KMS-11 (cell line): ENCODE data around the gene RTN4R.

Source experiments
- H2AFZ ChIP-seq: fragments of 200-600 bp; sonication (generic); 2 replicates; pipeline ENCODE4 v1.6.1; 2016; ENCODE audit warnings: antibody characterized with exemption, mixed run types, low read depth
- H3K27ac ChIP-seq: fragments of 200-600 bp; sonication (generic); 2 replicates; pipeline ENCODE4 v1.6.1; 2016; ENCODE audit warnings: mild to moderate bottlenecking, mixed run types
- H3K27me3 ChIP-seq: fragments of 200-600 bp; sonication (generic); 2 replicates; pipeline ENCODE4 v1.6.1; 2017; ENCODE audit warnings: mild to moderate bottlenecking, low read depth, mixed run types, moderate library complexity; ENCODE audit not compliant: insufficient read depth
- H3K36me3 ChIP-seq: fragments of 200-600 bp; sonication (generic); 2 replicates; pipeline ENCODE4 v1.6.1; 2017; ENCODE audit warnings: mild to moderate bottlenecking, mixed run types; ENCODE audit not compliant: insufficient read depth
- H3K4me1 ChIP-seq: fragments of 200-600 bp; sonication (generic); 2 replicates; pipeline ENCODE4 v1.6.1; 2016; ENCODE audit warnings: mild to moderate bottlenecking, low read depth, mixed run types; ENCODE audit not compliant: poor library complexity, severe bottlenecking
- H3K4me2 ChIP-seq: fragments of 200-600 bp; sonication (generic); 2 replicates; pipeline ENCODE4 v1.7.0; 2016; ENCODE audit warnings: mild to moderate bottlenecking, mixed run types
- H3K4me3 ChIP-seq: fragments of 200-600 bp; sonication (generic); IDR thresholded peaks from 2 replicates; pipeline ENCODE4 v1.6.1; 2017; ENCODE audit warnings: low read depth, low read length, mixed read lengths; ENCODE audit not compliant: insufficient read depth
- H3K79me2 ChIP-seq: fragments of 200-600 bp; sonication (generic); 2 replicates; pipeline ENCODE4 v1.6.1; 2016; ENCODE audit warnings: low read depth, mixed run types; ENCODE audit not compliant: insufficient read depth
- H3K9ac ChIP-seq: fragments of 200-600 bp; sonication (generic); 2 replicates; pipeline ENCODE4 v1.6.1; 2016; ENCODE audit warnings: mild to moderate bottlenecking, mixed run types
- H4K20me1 ChIP-seq: fragments of 200-600 bp; sonication (generic); 2 replicates; pipeline ENCODE4 v1.6.1; 2016; ENCODE audit warnings: mild to moderate bottlenecking, mixed run types; ENCODE audit not compliant: insufficient read depth
- CTCF ChIP-seq: fragments of 200-600 bp; sonication (generic); conservative IDR thresholded peaks from 2 replicates; pipeline ENCODE4 v1.6.1; 2017; ENCODE audit warnings: low read depth, mild to moderate bottlenecking, antibody characterized with exemption, low read length, moderate library complexity, mixed read lengths

RTN4R gene

DNA sequence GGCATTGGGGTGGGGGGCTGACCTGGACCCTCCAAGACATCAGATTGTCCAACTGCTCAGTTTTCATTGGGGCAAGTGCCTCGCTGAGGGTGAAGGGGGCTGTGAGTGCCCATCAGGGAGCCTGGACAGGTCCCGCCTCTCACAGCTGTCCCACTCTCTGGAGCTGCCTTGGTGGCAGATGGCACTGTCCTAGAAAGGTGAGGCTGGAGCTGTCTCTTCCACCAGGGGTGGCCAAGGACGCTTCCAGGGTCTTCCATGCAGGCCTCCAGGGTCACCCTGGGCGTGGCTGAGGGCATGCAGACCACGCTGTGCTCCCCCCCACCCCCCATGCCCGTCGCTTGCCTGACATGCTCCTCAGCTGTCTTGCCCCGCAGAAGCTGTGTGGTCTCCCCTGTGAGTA is 63.8 kb downstream of the RTN4R start:
- H2AFZ ChIP-seq, result no peak overlapping the region

GRCh38 chr22:20203552-20204201 is 64.4 kb downstream of the RTN4R start:
- no peaks in the 10 kb centered on the region for H3K4me1 ChIP-seq
- no peak overlapping the region for H3K4me3 ChIP-seq
- no peak overlapping the region for H3K4me2 ChIP-seq
- no peak overlapping the region for H3K27ac ChIP-seq
- H2AFZ ChIP-seq, result no peak overlapping the region
- H4K20me1 ChIP-seq, result no peaks in the 10 kb centered on the region
- no peak for TF ChIP-seq CTCF
- H3K79me2 ChIP-seq, result no peaks in the 10 kb centered on the region
- no peaks in the 10 kb centered on the region for H3K36me3 ChIP-seq
- H3K27me3 ChIP-seq, result peaks cover 62% of the 10 kb centered on the region
- no peak overlapping the region for H3K9ac ChIP-seq

More for the DNA sequence above, 63.8 kb downstream of the RTN4R start:
- no peak overlapping the region for H3K9ac ChIP-seq
- no peak overlapping the region for H3K27ac ChIP-seq
- H3K4me1 ChIP-seq, result no peaks in the 10 kb centered on the region
- H3K4me3 ChIP-seq, result no peak overlapping the region
- TF ChIP-seq CTCF, result no peak
- no peaks in the 10 kb centered on the region for H4K20me1 ChIP-seq
- no peak overlapping the region for H3K4me2 ChIP-seq
- peaks cover 61% of the 10 kb centered on the region for H3K27me3 ChIP-seq
- no peaks in the 10 kb centered on the region for H3K36me3 ChIP-seq
- H3K79me2 ChIP-seq, result no peaks in the 10 kb centered on the region

DNA sequence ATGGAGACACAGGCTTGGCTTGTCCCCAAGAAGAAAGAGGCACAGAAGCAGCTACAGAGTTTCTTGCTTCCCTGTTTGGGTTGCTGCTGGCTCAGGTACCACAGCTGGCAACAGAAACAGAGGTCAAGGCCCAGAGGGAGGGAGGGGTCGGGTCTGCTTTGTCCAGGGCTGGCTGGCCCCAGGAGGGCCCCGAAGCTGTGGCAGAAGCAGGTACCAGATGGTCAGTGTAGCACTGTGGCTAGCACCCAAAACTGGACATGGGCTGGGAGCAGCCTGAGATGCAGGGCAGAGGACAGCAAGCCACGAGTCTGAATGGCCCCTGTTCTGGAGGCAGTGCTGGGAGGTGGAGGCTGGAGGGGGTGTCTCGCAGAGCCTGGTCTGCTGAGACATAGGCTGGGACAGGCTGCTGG is 65.0 kb downstream of the RTN4R start:
- Histone ChIP-seq H3K4me3 (no peak overlapping the region), H3K79me2 (no peaks in the 10 kb centered on the region), H3K36me3 (no peaks in the 10 kb centered on the region), H3K9ac (no peak overlapping the region), H4K20me1 (no peaks in the 10 kb centered on the region), H3K4me2 (no peak overlapping the region), H2AFZ (no peak overlapping the region), H3K27ac (no peak overlapping the region), H3K27me3 (peaks cover 68% of the 10 kb centered on the region), H3K4me1 (no peaks in the 10 kb centered on the region)
- no peak for TF ChIP-seq CTCF

- no peak for TF ChIP-seq CTCF
- no peak overlapping the region for H3K4me2 ChIP-seq
- peaks cover 75% of the 10 kb centered on the region for H3K27me3 ChIP-seq
Observed at GRCh38 chr22:20201837-20202392, 66.2 kb downstream of the RTN4R start.

More at GRCh38 chr22:20201837-20202392, 66.2 kb downstream of the RTN4R start:
- no peak overlapping the region for H3K4me3 ChIP-seq
- no peak overlapping the region for H2AFZ ChIP-seq
- H3K79me2 ChIP-seq, result no peaks in the 10 kb centered on the region
- no peak overlapping the region for H3K27ac ChIP-seq
- H4K20me1 ChIP-seq, result no peaks in the 10 kb centered on the region
- H3K4me1 ChIP-seq, result no peaks in the 10 kb centered on the region
- no peak overlapping the region for H3K9ac ChIP-seq
- H3K36me3 ChIP-seq, result no peaks in the 10 kb centered on the region
